SU-DHL-6 (cell line): Measurements from ENCODE around the gene PPP1R37.

ENCODE experiments used
- H2AFZ ChIP-seq: fragments of 200-600 bp; sonication (generic); 2 replicates; pipeline ENCODE4 v1.6.1; 2014; ENCODE audit warnings: low read depth, mild to moderate bottlenecking, moderate library complexity, mixed read lengths, antibody characterized with exemption, low read length; ENCODE audit not compliant: severe bottlenecking
- H3F3A ChIP-seq: fragments of 200-600 bp; shearing (Covaris generic); 2 replicates; pipeline ENCODE4 v1.6.0; 2016; ENCODE audit warnings: antibody characterized with exemption, mild to moderate bottlenecking; ENCODE audit not compliant: insufficient read depth
- H3K27ac ChIP-seq: fragments of 200-600 bp; sonication (generic); 2 replicates; pipeline ENCODE4 v1.5.1; 2016; ENCODE audit warnings: low read depth, mild to moderate bottlenecking, low read length, moderate library complexity, mixed read lengths
- H3K27me3 ChIP-seq: fragments of 200-600 bp; sonication (generic), shearing (Covaris generic); 2 replicates; pipeline ENCODE4 v1.6.0; 2014; ENCODE audit warnings: mild to moderate bottlenecking, low read length
- H3K36me3 ChIP-seq: fragments of 200-600 bp; sonication (generic); 2 replicates; pipeline ENCODE4 v1.6.1; 2014; ENCODE audit warnings: mild to moderate bottlenecking, low read length, mixed read lengths
- H3K4me2 ChIP-seq: fragments of 300-600, 200-600 bp; shearing (Covaris generic), sonication (generic); 2 replicates; pipeline ENCODE4 v1.6.0; 2014; ENCODE audit warnings: low read length, low read depth, mild to moderate bottlenecking; ENCODE audit not compliant: poor library complexity, severe bottlenecking
- H3K4me3 ChIP-seq: fragments of 200-600 bp; sonication (generic); 2 replicates; pipeline ENCODE4 v1.5.1; 2014; ENCODE audit warnings: antibody characterized with exemption, low read length, mild to moderate bottlenecking, mixed read lengths; ENCODE audit not compliant: insufficient read depth, poor library complexity, severe bottlenecking
- H3K79me2 ChIP-seq: fragments of 200-600 bp; sonication (generic); 2 replicates; pipeline ENCODE4 v1.6.1; 2014; ENCODE audit warnings: mild to moderate bottlenecking, low read length, moderate library complexity; ENCODE audit not compliant: insufficient read depth
- H3K9ac ChIP-seq: fragments of 200-600 bp; sonication (generic); 2 replicates; pipeline ENCODE4 v1.7.0; 2014; ENCODE audit warnings: mild to moderate bottlenecking, low read length
- H3K9me2 ChIP-seq: fragments of 200-600 bp; sonication (generic); replicated peaks from 2 replicates; pipeline ENCODE4 v1.6.1; 2014; ENCODE audit warnings: low read length; ENCODE audit not compliant: insufficient read depth
- H3K9me3 ChIP-seq: fragments of 200-600 bp; sonication (generic); 2 replicates; pipeline ENCODE4 v1.6.1; 2014; ENCODE audit warnings: low read length, mixed read lengths; ENCODE audit not compliant: insufficient read depth
- H4K20me1 ChIP-seq: fragments of 200-600 bp; sonication (generic); 2 replicates; pipeline ENCODE4 v1.6.1; 2014; ENCODE audit warnings: low read depth, mild to moderate bottlenecking, antibody characterized with exemption, low read length, moderate library complexity, mixed read lengths
- CTCF ChIP-seq: fragments of 200-600 bp; sonication (generic); IDR thresholded peaks from one replicate; pipeline ENCODE4 v1.5.1; 2017; ENCODE audit warnings: antibody characterized with exemption, mild to moderate bottlenecking, low read length, moderate library complexity; ENCODE audit not compliant: insufficient read depth, poor library complexity, severe bottlenecking
- EZH2phosphoT487 ChIP-seq: fragments of 200-600 bp; sonication (generic), shearing (Covaris generic); conservative IDR thresholded peaks from 2 replicates; pipeline ENCODE4 v1.6.1; 2018; ENCODE audit warnings: mild to moderate bottlenecking, antibody characterized with exemption, low read length, moderate library complexity, mixed read lengths

The PPP1R37 gene

GRCh38 chr19:45140144-45140503, 47.1 kb downstream of the PPP1R37 start:
- no peak overlapping the region for H3K4me2 ChIP-seq
- no peak overlapping the region for H2AFZ ChIP-seq
- H3K27ac ChIP-seq = no peak overlapping the region

GRCh38 chr19:45140533-45140932, 47.6 kb downstream of the PPP1R37 start:
- no peak overlapping the region for H3K4me3 ChIP-seq
- no peaks in the 10 kb centered on the region for H3K36me3 ChIP-seq
- no peaks in the 10 kb centered on the region for H3K9me2 ChIP-seq
- H3K27me3 ChIP-seq = no peaks in the 10 kb centered on the region
- no peak overlapping the region for H3K27ac ChIP-seq
- no peaks in the 10 kb centered on the region for H4K20me1 ChIP-seq
- no peak overlapping the region for H3K9ac ChIP-seq
- H3K79me2 ChIP-seq = peaks cover 4% of the 10 kb centered on the region; the same call in 1 of the 2 replicates
- no peaks in the 10 kb centered on the region for H3K9me3 ChIP-seq
- H3F3A ChIP-seq = no peaks in the 10 kb centered on the region
- no peak overlapping the region for H3K4me2 ChIP-seq
- TF ChIP-seq EZH2phosphoT487 (no peak), CTCF (no peak)
- H2AFZ ChIP-seq = no peak overlapping the region

More at GRCh38 chr19:45140144-45140503, 47.1 kb downstream of the PPP1R37 start:
- no peak overlapping the region for H3K4me3 ChIP-seq
- no peak overlapping the region for H3K9ac ChIP-seq
- TF ChIP-seq CTCF (no peak), EZH2phosphoT487 (no peak)
- H3F3A ChIP-seq = no peaks in the 10 kb centered on the region
- H3K36me3 ChIP-seq = no peaks in the 10 kb centered on the region
- no peaks in the 10 kb centered on the region for H3K9me2 ChIP-seq
- H3K79me2 ChIP-seq = peaks cover 4% of the 10 kb centered on the region; the same call in 1 of the 2 replicates
- H4K20me1 ChIP-seq = no peaks in the 10 kb centered on the region
- no peaks in the 10 kb centered on the region for H3K27me3 ChIP-seq
- H3K9me3 ChIP-seq = no peaks in the 10 kb centered on the region

- Histone ChIP-seq H3K36me3 (no peaks in the 10 kb centered on the region), H4K20me1 (no peaks in the 10 kb centered on the region), H2AFZ (no peak overlapping the region), H3K9me2 (no peaks in the 10 kb centered on the region), H3K27ac (no peak overlapping the region), H3F3A (no peaks in the 10 kb centered on the region), H3K27me3 (no peaks in the 10 kb centered on the region), H3K4me3 (no peak overlapping the region), H3K9ac (no peak overlapping the region), H3K9me3 (no peaks in the 10 kb centered on the region), H3K4me2 (no peak overlapping the region), H3K79me2 (peaks cover 4% of the 10 kb centered on the region; the same call in 1 of the 2 replicates)
- TF ChIP-seq CTCF (no peak), EZH2phosphoT487 (no peak)
Observed at GRCh38 chr19:45141203-45141900, 48.4 kb downstream of the PPP1R37 start.
